GM12878 (cell line): ENCODE results near the gene NUDT22. TPM values are rescaled to one million over a fixed set of nuclear protein-coding genes. Genes with fewer than 3 reads are reported as not detected.

Experiments
- ATAC-seq: fragments of 200-7000 bp; cut with Tn5 transposase; 3 replicates; pipeline ENCODE4 v1.9.1; 2020; ENCODE audit warnings: mild to moderate bottlenecking, moderate library complexity
- BruUV-seq: library from RNA; stranded (reverse); fragments of 400-500 nt; replicated peaks from 2 replicates; lab custom pipeline; 2021; lab: Mats Ljungman, UMichigan
- CTCF ChIA-PET: fragments of 300-600 bp; sonication (Branson Sonifier 250); formaldehyde crosslinking; extraction: SDS; loops from one replicate; lab custom pipeline; 2021; ENCODE audit warnings: inconsistent platforms; lab: Yijun Ruan, JAX
- POLR2A ChIA-PET: fragments of 350-600 bp; formaldehyde crosslinking; extraction: SDS; loops from one replicate; lab custom pipeline; 2021; ENCODE audit warnings: inconsistent platforms; lab: Charles Lee
- RAD21 ChIA-PET: fragments of 300-600 bp; sonication (Branson Sonifier 250); formaldehyde crosslinking; loops from one replicate; lab custom pipeline; 2023; ENCODE audit warnings: antibody characterized with exemption; ENCODE audit not compliant: unreplicated experiment; lab: Charles Lee
- SMC1A ChIA-PET: fragments of 300-600 bp; sonication (Branson Sonifier 250); formaldehyde crosslinking; loops from one replicate; lab custom pipeline; 2023; ENCODE audit not compliant: unreplicated experiment, uncharacterized antibody; lab: Charles Lee
- DNase-seq: peaks from one replicate; pipeline ENCODE4 v3.0.0-alpha.2; 2011; ENCODE audit warnings: low read depth, low spot score
- FAIRE-seq: peaks from 3 replicates; lab custom pipeline; 2011; peaks lifted over from hg19 to GRCh38; lab: Jason Lieb, UNC
- H2AFZ ChIP-seq: 2 replicates; pipeline ENCODE4 v1.6.0; 2011; ENCODE audit warnings: low read depth, low read length, control low read depth; ENCODE audit not compliant: control insufficient read depth
- H3K27ac ChIP-seq: 2 replicates; pipeline ENCODE4 v1.5.1; 2011; ENCODE audit warnings: control low read depth; ENCODE audit not compliant: control insufficient read depth, insufficient read depth
- H3K27me3 ChIP-seq, 2 experiments: replicated peaks in 1 of 2; 2 replicates each; pipeline versions ENCODE4 v1.6.0 to v1.6.1; 2011; ENCODE audit warnings: low read length in 1 of 2; ENCODE audit not compliant: control insufficient read depth in 2 of 2, insufficient read depth in 2 of 2
- H3K36me3 ChIP-seq, 2 experiments: 2 replicates each; pipeline ENCODE4 v1.5.1; 2011; ENCODE audit warnings: low read length in 1 of 2; ENCODE audit not compliant: control insufficient read depth in 2 of 2, insufficient read depth in 2 of 2
- H3K4me1 ChIP-seq: 2 replicates; pipeline ENCODE4 v1.6.1; 2011; ENCODE audit warnings: mild to moderate bottlenecking, low read length, moderate library complexity, mixed read lengths; ENCODE audit not compliant: control insufficient read depth, insufficient read depth
- H3K4me2 ChIP-seq: 2 replicates; pipeline ENCODE4 v1.6.0; 2011; ENCODE audit warnings: control low read depth; ENCODE audit not compliant: control insufficient read depth, insufficient read depth
- H3K4me3 ChIP-seq: fragments of 200-600 bp; sonication (generic); 2 replicates; pipeline ENCODE4 v1.5.1; 2016
- H3K79me2 ChIP-seq: 2 replicates; pipeline ENCODE4 v1.6.0; 2011; ENCODE audit warnings: low read length; ENCODE audit not compliant: control insufficient read depth, insufficient read depth
- H3K9ac ChIP-seq: 2 replicates; pipeline ENCODE4 v1.8.0; 2011; ENCODE audit warnings: low read length, control low read depth, mixed read lengths; ENCODE audit not compliant: control insufficient read depth, insufficient read depth
- H3K9me3 ChIP-seq: replicated peaks from 3 replicates; pipeline ENCODE4 v1.5.1; 2011; ENCODE audit warnings: mild to moderate bottlenecking, low read length; ENCODE audit not compliant: control insufficient read depth, insufficient read depth
- H4K20me1 ChIP-seq: 2 replicates; pipeline ENCODE4 v1.6.0; 2011; ENCODE audit not compliant: control insufficient read depth, insufficient read depth
- PAX8 ChIP-seq: fragments of 450-650 bp; IDR thresholded peaks from 2 replicates; pipeline ENCODE4 v1.6.1; 2017; ENCODE audit warnings: mild to moderate bottlenecking, moderate library complexity
- PKNOX1 ChIP-seq: fragments of 450-650 bp; IDR thresholded peaks from 2 replicates; pipeline ENCODE4 v1.6.1; 2016; ENCODE audit warnings: mild to moderate bottlenecking
- WGBS: methylation state at CpG from one replicate; pipeline ENCODE4 v1.1.6; 2016; ENCODE audit warnings: low lambda C conversion rate; ENCODE audit not compliant: insufficient replicate concordance, insufficient coverage; ENCODE audit errors: missing lambda C conversion rate; 5-methylcytosine and 5-hydroxymethylcytosine counted together
- in situ Hi-C: fragments of 300-500 bp; cut with MboI; formaldehyde crosslinking; loops from 9 replicates; pipeline ENCODE4 v1.14.3; 2018; ENCODE audit warnings: mixed read lengths
- intact Hi-C: fragments of 100-400 bp; cut with micrococcal nuclease; formaldehyde crosslinking; loops from one replicate; pipeline ENCODE4 v1.14.2; 2022; ENCODE audit not compliant: unreplicated experiment
- polyA plus RNA-seq, 11 experiments: library from polyadenylated mRNA; depleted of rRNA in 4 of 11; unstranded in 6 of 11; stranded (reverse) in 5 of 11; fragments of >200 nt; fragmentation: Nextera tagmentation in 4 of 11; fragmentation: Illumina TruSeq in 1 of 11; extraction: Ambion mirVana in 4 of 11; extraction: Trizol in 1 of 11; gene quantifications; 1 replicate in 1 of 11; 2 replicates in 10 of 11; pipeline versions ENCODE4 v1.2.1 to v1.2.3, GENCODE V29; 2011 to 2016; ENCODE audit warnings: inconsistent platforms in 2 of 11, missing spikeins in 2 of 11, low read depth in 1 of 11
- total RNA-seq, 4 experiments: library from RNA; depleted of rRNA in 3 of 4; stranded (reverse); fragments of >200 nt in 3 of 4; fragmentation: Illumina TruSeq in 1 of 4; extraction: Trizol in 1 of 4; gene quantifications; 2 replicates each; pipeline versions ENCODE4 v1.2.1 to v1.2.3, GENCODE V29; 2013 to 2021

Gene NUDT22
- total and polyA plus RNA-seq, 10 of the 15 experiments (the other 5 are each of a cell fraction or from before 2014, with no cell fraction given), result 6.7 to 115 (median 64.7) TPM

GRCh38 chr11:64235437-64236161 lies 9.5 kb downstream of the NUDT22 start:
- Histone ChIP-seq H3K4me3 (peak overlapping the region; percentile 97), H3K27me3 (no peaks in the 10 kb centered on the region), H3K36me3 (peaks cover 0 to 5% of the 10 kb centered on the region in 2 experiments; a peak in 2 of 4 replicates), H3K9me3 (no peaks in the 10 kb centered on the region), H4K20me1 (no peaks in the 10 kb centered on the region), H3K27ac (0 out of 2 replicates have a peak overlapping the region, but pooled peaks have one; percentile 33), H3K4me1 (peaks cover 55% of the 10 kb centered on the region), H3K79me2 (peaks cover 14% of the 10 kb centered on the region), H2AFZ (no peak overlapping the region), H3K4me2 (peak overlapping the region; percentile 83), H3K9ac (peak overlapping the region; percentile 47)
- TF ChIP-seq PKNOX1, result peak; percentile 50; the same call in 1 of the 2 replicates
- no peak for TF ChIP-seq PAX8
- FAIRE-seq, result no peak
- TSS peak; percentile 58 for BruUV-seq
- ATAC-seq, result no peak
- in situ Hi-C loops, result loop anchor here (25.0 kb wide), 1 partner anchor 1627 kb away; the partner anchor contains the start of genes CFL1, EFEMP2 and MUS81
- SMC1A ChIA-PET, result interaction anchor here (0.9 to 1.2 kb wide), 2 partner anchors 9 to 29 kb away, joined by 3 read pairs; partner anchors contain the start of gene FERMT3
- RAD21 ChIA-PET, result no interaction called here
- POLR2A ChIA-PET, result interaction anchor here (0.9 to 1.7 kb wide), 3 partner anchors 22 to 30 kb away, joined by 4 to 7 read pairs (median 4); partner anchors contain the start of gene FERMT3
- no peak for DNase-seq
- WGBS, result 85% methylated on average over 11 of the region's 12 CpGs
- intact Hi-C loops, result no loop called here
- CTCF ChIA-PET, result interaction anchor here (0.6 kb wide), 1 partner anchor 44 kb away, joined by 3 read pairs; no protein-coding TSS in a partner anchor
